Gastroesophageal sphincter (tissue), 3 donors: ENCODE measurements around the gene SNX1.

Source experiments
- CTCF ChIP-seq, 4 experiments: fragments of 200-600 bp in 2 of 4; fragments of 450-650 bp in 2 of 4; sonication (generic) in 1 of 4; IDR thresholded peaks; one replicate each; pipeline ENCODE4 v1.5.1; 2017 to 2019; ENCODE audit warnings: antibody characterized with exemption in 4 of 4, mild to moderate bottlenecking in 2 of 4, moderate library complexity in 2 of 4
- POLR2A ChIP-seq, 2 donors: fragments of 450-650 bp; IDR thresholded peaks; one replicate each; pipeline ENCODE4 v1.6.1; 2017; ENCODE audit warnings: antibody characterized with exemption in 2 of 2, mild to moderate bottlenecking in 2 of 2, moderate library complexity in 1 of 2

- TF ChIP-seq CTCF (IDR thresholded peaks at IDR 0.05), result no peak
- TF ChIP-seq POLR2A (IDR thresholded peaks at IDR 0.05), result no peak
These were observed 57.0 kb downstream of the SNX1 start for GRCh38 chr15:64152507-64153387.
